GM12878 (cell line): ENCODE data around the gene TYRO3.

Experiments used
- BHLHE40 ChIP-seq, 2 experiments: fragments of 450-650 bp in 1 of 2; IDR thresholded peaks; 2 replicates each; pipeline ENCODE4 v1.6.1; 2011 to 2017; ENCODE audit warnings: low read depth in 2 of 2, borderline replicate concordance in 1 of 2, improper control_type of control experiment in 1 of 2, low read length in 1 of 2, mild to moderate bottlenecking in 1 of 2
- CBX3 ChIP-seq: fragments of 200-600 bp; sonication (generic); IDR thresholded peaks from 2 replicates; pipeline ENCODE4 v1.6.1; 2016; ENCODE audit warnings: low read depth, borderline replicate concordance
- CBX5 ChIP-seq: sonication (generic); IDR thresholded peaks from 2 replicates; pipeline ENCODE4 v1.6.1; 2016; ENCODE audit warnings: low read depth, moderate library complexity, mild to moderate bottlenecking, inconsistent platforms
- CHD4 ChIP-seq: fragments of 200-600 bp; sonication (generic); IDR thresholded peaks from 2 replicates; pipeline ENCODE4 v1.6.1; 2016; ENCODE audit warnings: mild to moderate bottlenecking
- CTCF ChIP-seq, 3 experiments: IDR thresholded peaks in 2 of 3; conservative IDR thresholded peaks in 1 of 3; 2 replicates each; pipeline ENCODE4 v1.5.1; 2011; ENCODE audit warnings: low read depth in 3 of 3, low read length in 3 of 3, mild to moderate bottlenecking in 3 of 3, control low read depth in 2 of 3, moderate library complexity in 2 of 3, inconsistent platforms in 1 of 3, mixed read lengths in 1 of 3; ENCODE audit not compliant: control insufficient read depth in 2 of 3, insufficient read depth in 1 of 3; ENCODE audit errors: extremely low read depth in 1 of 3
- USF1 ChIP-seq: IDR thresholded peaks from 2 replicates; pipeline ENCODE4 v1.6.1; 2011; ENCODE audit warnings: borderline replicate concordance, low read depth, mild to moderate bottlenecking, moderate library complexity, mixed read lengths, low read length; ENCODE audit not compliant: insufficient read depth; ENCODE audit errors: extremely low read length

GRCh38 chr15:41577863-41578735, 19.1 kb downstream of the TYRO3 start:
- no peak for TF ChIP-seq USF1
- no peak for TF ChIP-seq CBX3
- no peak for TF ChIP-seq CHD4
- no peak for TF ChIP-seq CBX5
- TF ChIP-seq CTCF (IDR thresholded peaks at IDR 0.05 in 2 of 3, conservative IDR thresholded peaks at IDR 0.05 in 1 of 3; ENCODE audit: control insufficient read depth in 2 of 3, extremely low read depth in 1 of 3, insufficient read depth in 1 of 3, low read depth in 3 of 3, low read length in 3 of 3): no peak
- TF ChIP-seq BHLHE40 (IDR thresholded peaks at IDR 0.05; ENCODE audit: borderline replicate concordance in 1 of 2, low read depth in 2 of 2, low read length in 1 of 2): no peak
